ENCODE data around the gene ATN1. TPM values are rescaled to one million over a fixed set of nuclear protein-coding genes. Genes with fewer than 3 reads are reported as not detected.

Gene ATN1
- total and polyA plus RNA-seq, 9 of the 15 experiments (the other 6 are each of a cell fraction or from before 2014, with no cell fraction given), result 0.15 to 49.8 (median 2.7) TPM

GRCh38 chr12:6943722-6944380 is 16.1 kb downstream of the ATN1 start, which contains the start of the genes C12orf57 and RNU7-1 (continued):
- TF ChIP-seq CTCF (IDR thresholded peaks at IDR 0.05 in 2 of 3, conservative IDR thresholded peaks at IDR 0.05 in 1 of 3; ENCODE audit: insufficient read depth in 2 of 3, low read depth in 1 of 3, low read length in 3 of 3) (peak in 1 of 3 experiments; percentile 1; a peak in 1 of 6 replicates), JUN (IDR thresholded peaks at IDR 0.05; ENCODE audit: borderline replicate concordance, low read depth, low read length) (no peak), JUN (CRISPR knock-in tag; IDR thresholded peaks at IDR 0.05; ENCODE audit: borderline replicate concordance) (no peak), PHB2 (IDR thresholded peaks at IDR 0.05; ENCODE audit: low read depth) (no peak), FOXP4 (CRISPR knock-in tag; IDR thresholded peaks at IDR 0.05; ENCODE audit: borderline replicate concordance) (no peak), ZNF408 (CRISPR knock-in tag; IDR thresholded peaks at IDR 0.05; ENCODE audit: low read depth) (no peak), SIN3B (IDR thresholded peaks at IDR 0.05; ENCODE audit: low read depth) (peak; percentile 45; the same call in 1 of the 2 replicates), ZBTB9 (CRISPR knock-in tag; IDR thresholded peaks at IDR 0.05) (peak; percentile 98), ZFP91 (CRISPR knock-in tag; IDR thresholded peaks at IDR 0.05) (no peak), PHF8 (IDR thresholded peaks at IDR 0.05; ENCODE audit: borderline replicate concordance, low read length) (peak; percentile 65; the same call in 1 of the 2 replicates), BRF1 (IDR thresholded peaks at IDR 0.05; ENCODE audit: borderline replicate concordance, extremely low read depth, insufficient read length) (no peak), ZNF778 (CRISPR knock-in tag; IDR thresholded peaks at IDR 0.05) (no peak), ZNF644 (tag; IDR thresholded peaks at IDR 0.05; ENCODE audit: low read depth) (no peak), TBP (optimal IDR thresholded peaks at IDR 0.05; ENCODE audit: low read depth, low read length) (no peak), SMAD4 (CRISPR knock-in tag; conservative IDR thresholded peaks at IDR 0.05) (0 out of 2 replicates have a peak, but pooled peaks have one; percentile 5), TFAP4 (CRISPR knock-in tag; IDR thresholded peaks at IDR 0.05; ENCODE audit: borderline replicate concordance) (peak; percentile 71; the same call in 1 of the 2 replicates), HNRNPLL (IDR thresholded peaks at IDR 0.05; ENCODE audit: low read depth, low read length, poor library complexity, severe bottlenecking) (peak; percentile 72), DDX20 (tag; IDR thresholded peaks at IDR 0.05; ENCODE audit: low read depth) (no peak), PCBP2 (IDR thresholded peaks at IDR 0.05; ENCODE audit: low read depth, low read length, poor library complexity, severe bottlenecking) (no peak)

Measured in K562 (cell line).